Endometrial microvascular endothelial cells (primary cell): ENCODE data around the gene ALPI. TPM values are rescaled to one million over a fixed set of nuclear protein-coding genes. Genes with fewer than 3 reads are reported as not detected.

Experiments used
- in situ Hi-C: cut with HindIII; loops from 2 replicates; pipeline ENCODE4 v1.10.0; 2017; ENCODE audit warnings: low sequenced_read_pairs, low pct_unique_long_range_greater_than_20kb; ENCODE audit errors: inconsistent ontology term
- total RNA-seq: library from RNA; depleted of rRNA; stranded (reverse); fragments of >200 nt; gene quantifications from one replicate; pipeline ENCODE4 v1.2.3, GENCODE V29; 2015; ENCODE audit errors: inconsistent ontology term

The ALPI gene
- total RNA-seq, 1 donor from 2014 or later: not detected

GRCh38 chr2:232505856-232506255 lies 49.9 kb downstream of the ALPI start:
- in situ Hi-C loops: no loop called here

GRCh38 chr2:232506709-232507108 lies 50.8 kb downstream of the ALPI start:
- in situ Hi-C loops: no loop called here

- in situ Hi-C loops: no loop called here
These were observed 52.3 kb downstream of the ALPI start for GRCh38 chr2:232508251-232508650.

Other genes starting within 250 kb of the ALPI start
- not detected for gene ALPP, start 77.4 kb upstream of the ALPI start, total RNA-seq
- not detected for gene ALPG, start 49.3 kb upstream of the ALPI start, total RNA-seq
- not detected for gene ECEL1, start 31.7 kb downstream of the ALPI start, total RNA-seq
- not detected for gene PRSS56, start 64.2 kb downstream of the ALPI start, total RNA-seq
- not detected for gene CHRND, start 70.0 kb downstream of the ALPI start, total RNA-seq
- not detected for gene CHRNG, start 83.5 kb downstream of the ALPI start, total RNA-seq
- gene TIGD1, start 94.4 kb downstream of the ALPI start, total RNA-seq: 1.7 TPM
- 100 TPM for gene EIF4E2, start 94.5 kb downstream of the ALPI start, total RNA-seq
- gene EFHD1, start 177.5 kb downstream of the ALPI start, total RNA-seq: 0.19 TPM
- gene GIGYF2, start 241.2 kb downstream of the ALPI start, total RNA-seq: 41.4 TPM